Upper lobe of left lung (tissue), 4 donors: Measurements from ENCODE around the gene COL8A1.

Experiments used
- POLR2A ChIP-seq, 4 donors: fragments of 450-650 bp; IDR thresholded peaks; one replicate each; pipeline ENCODE4 v1.5.1; 2016 to 2017; ENCODE audit warnings: antibody characterized with exemption in 4 of 4, mild to moderate bottlenecking in 2 of 4
- POLR2AphosphoS5 ChIP-seq, 2 donors: sonication (generic); formaldehyde crosslinking; IDR thresholded peaks; one replicate each; pipeline ENCODE4 v1.5.1; 2017; ENCODE audit warnings: antibody characterized with exemption in 2 of 2

- TF ChIP-seq POLR2AphosphoS5 (IDR thresholded peaks at IDR 0.05) (no peak), POLR2A (IDR thresholded peaks at IDR 0.05) (no peak)
Observed at GRCh38 chr3:99760629-99761028, 122.2 kb downstream of the COL8A1 start.
